ENCODE measurements around the gene NHEJ1. TPM values are rescaled to one million over a fixed set of nuclear protein-coding genes. Genes with fewer than 3 reads are reported as not detected.

NHEJ1 gene
- total and polyA plus RNA-seq, 2 donors (not counting 3 experiments of a cell fraction or from before 2014, with no cell fraction given) = 12.8 to 12.9 TPM

DNA sequence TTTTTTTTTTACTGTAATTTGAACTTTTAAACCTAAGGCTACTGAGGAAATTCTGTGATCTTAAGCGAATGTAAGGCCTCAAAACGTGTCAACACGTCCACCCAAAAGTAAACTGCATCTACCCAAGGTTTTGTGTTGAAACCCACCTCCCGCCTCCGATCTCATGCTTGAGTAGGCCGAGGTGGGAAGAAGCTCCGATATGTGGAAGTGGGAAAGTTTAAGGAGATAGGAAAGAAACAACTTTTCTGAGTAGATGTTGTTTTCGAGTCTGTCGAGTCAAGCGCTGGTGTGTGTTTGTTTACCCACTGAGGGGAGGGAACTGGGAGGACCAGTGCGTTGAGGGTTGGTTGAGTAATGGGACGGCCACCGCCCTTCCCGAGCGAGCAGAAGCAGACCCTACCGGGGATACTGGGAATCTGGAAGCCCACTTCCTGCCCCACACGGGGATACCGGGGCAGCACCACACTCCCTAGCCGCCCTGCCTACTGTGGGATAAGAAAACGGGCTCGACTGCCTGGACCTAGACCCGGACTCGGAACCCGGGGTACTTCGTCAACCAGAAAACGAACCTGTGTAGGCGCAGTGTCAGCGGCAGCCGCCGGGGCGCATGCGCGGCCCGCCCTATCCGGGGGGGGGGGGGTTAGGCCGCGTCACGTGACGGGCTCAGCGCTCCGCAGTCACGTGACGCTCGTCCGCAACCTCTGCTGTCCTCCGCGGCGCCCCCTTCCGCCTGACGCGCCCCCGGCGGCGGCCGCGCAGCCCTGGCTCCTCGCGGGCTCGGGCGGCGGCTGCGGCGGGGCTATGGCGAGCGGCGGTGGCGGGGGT, 17.1 kb upstream of the NHEJ1 start, which contains the start of gene RETREG2:
Gene RETREG2 (plus strand): TSS at position 724 of the 825 bp plus-strand sequence. CDS start 78 bp downstream, at position 802.
- H2AFZ ChIP-seq (ENCODE audit: low read depth, low read length) = peak within 1 kb of the TSS; percentile 88
- BruUV-seq (replicated peaks) = TSS peak; percentile 78
- ChIA-PET CTCF (interaction anchor here (2.8 to 3.4 kb wide), 3 partner anchors 23 to 117 kb away, joined by 9 to 18 read pairs (median 14); partner anchors contain the start of gene ZFAND2B), POLR2A (no interaction called here)
- no peak for TF ChIP-seq MYC (IDR thresholded peaks at IDR 0.05; ENCODE audit: low read depth, low read length)
- peak; percentile 89 for TF ChIP-seq MAX (IDR thresholded peaks at IDR 0.05; ENCODE audit: insufficient read depth, insufficient read length)
- peak; percentile 98 for TF ChIP-seq POLR2AphosphoS5 (IDR thresholded peaks at IDR 0.05; ENCODE audit: insufficient read depth, low read depth, low read length)
- TF ChIP-seq, protein P1, sequence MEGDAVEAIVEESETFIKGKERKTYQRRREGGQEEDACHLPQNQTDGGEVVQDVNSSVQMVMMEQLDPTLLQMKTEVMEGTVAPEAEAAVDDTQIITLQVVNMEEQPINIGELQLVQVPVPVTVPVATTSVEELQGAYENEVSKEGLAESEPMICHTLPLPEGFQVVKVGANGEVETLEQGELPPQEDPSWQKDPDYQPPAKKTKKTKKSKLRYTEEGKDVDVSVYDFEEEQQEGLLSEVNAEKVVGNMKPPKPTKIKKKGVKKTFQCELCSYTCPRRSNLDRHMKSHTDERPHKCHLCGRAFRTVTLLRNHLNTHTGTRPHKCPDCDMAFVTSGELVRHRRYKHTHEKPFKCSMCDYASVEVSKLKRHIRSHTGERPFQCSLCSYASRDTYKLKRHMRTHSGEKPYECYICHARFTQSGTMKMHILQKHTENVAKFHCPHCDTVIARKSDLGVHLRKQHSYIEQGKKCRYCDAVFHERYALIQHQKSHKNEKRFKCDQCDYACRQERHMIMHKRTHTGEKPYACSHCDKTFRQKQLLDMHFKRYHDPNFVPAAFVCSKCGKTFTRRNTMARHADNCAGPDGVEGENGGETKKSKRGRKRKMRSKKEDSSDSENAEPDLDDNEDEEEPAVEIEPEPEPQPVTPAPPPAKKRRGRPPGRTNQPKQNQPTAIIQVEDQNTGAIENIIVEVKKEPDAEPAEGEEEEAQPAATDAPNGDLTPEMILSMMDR (IDR thresholded peaks at IDR 0.05; ENCODE audit: extremely low read depth in 1 of 2, insufficient read depth in 1 of 2, low read depth in 1 of 2, low read length in 2 of 2) = peak in 1 of 2 donors; percentile 25
- peak; percentile 63 for TF ChIP-seq FOS (IDR thresholded peaks at IDR 0.05; ENCODE audit: borderline replicate concordance, insufficient read depth, low read length)
- no peak for TF ChIP-seq EZH2 (IDR thresholded peaks at IDR 0.05; ENCODE audit: borderline replicate concordance, low read depth, low read length, severe bottlenecking)
- TF ChIP-seq POLR2A (IDR thresholded peaks at IDR 0.05; ENCODE audit: low read depth, low read length) = peak; percentile 97
- peaks cover 15 to 38% of the 10 kb centered on the region in 2 experiments for H3K36me3 ChIP-seq (ENCODE audit: control insufficient read depth in 2 of 2, extremely low read depth in 1 of 2, insufficient read depth in 2 of 2, low read length in 2 of 2)
- H3K4me3 ChIP-seq (replicated peaks in 1 of 3; ENCODE audit: insufficient read depth in 1 of 3, low read depth in 1 of 3, low read length in 3 of 3) = peak within 1 kb of the TSS; percentile 44 to 81 (median 67)
- intact Hi-C loops (cut with micrococcal nuclease) (loop anchor here (1.0 to 5.0 kb wide), 9 partner anchors 17 to 610 kb away; partner anchors contain the start of genes ABCB6, ANKZF1, ATG9A and CNOT9), dilution Hi-C loops (cut with MboI; ENCODE audit: extremely low pct_ligation_motif_present, low sequenced_read_pairs) (no loop called here)
- no peaks in the 10 kb centered on the region for H3K9me1 ChIP-seq (replicated peaks; ENCODE audit: control insufficient read depth, extremely low read depth, insufficient read depth, low read length)
- DNase-seq (ENCODE audit: low read depth, low spot score) (peak; percentile 93), FAIRE-seq (peak; percentile 87)
- peak within 1 kb of the TSS; percentile 62 for H3K27ac ChIP-seq (ENCODE audit: insufficient read depth, low read depth, low read length)
- H3K4me2 ChIP-seq (ENCODE audit: insufficient read depth, low read length) = peak within 1 kb of the TSS; percentile 95
- H4K20me1 ChIP-seq (replicated peaks; ENCODE audit: control insufficient read depth, extremely low read depth, insufficient read depth, low read length) = no peaks in the 10 kb centered on the region
- peak within 1 kb of the TSS; percentile 81 for H3K9ac ChIP-seq (replicated peaks; ENCODE audit: extremely low read depth, insufficient read depth, low read length)
- H3K27me3 ChIP-seq (ENCODE audit: control insufficient read depth in 2 of 2, insufficient read depth in 2 of 2, low read length in 2 of 2) = no peaks in the 10 kb centered on the region
- peaks cover 18% of the 10 kb centered on the region for H3K4me1 ChIP-seq (ENCODE audit: control insufficient read depth, extremely low read depth, insufficient read depth, low read length)
- H3K79me2 ChIP-seq (ENCODE audit: control insufficient read depth, insufficient read depth, low read length) = peaks cover 22% of the 10 kb centered on the region
- no peaks in the 10 kb centered on the region for H3K9me3 ChIP-seq (replicated peaks; ENCODE audit: control insufficient read depth, insufficient read depth, low read length)
